Ishikawa (cell line): Measurements from ENCODE around the gene LRRC10B.

Experiments
- CEBPB ChIP-seq: IDR thresholded peaks from 2 replicates; pipeline ENCODE4 v1.6.1; 2012
- CREB1 ChIP-seq: IDR thresholded peaks from 2 replicates; pipeline ENCODE4 v1.6.1; 2012; ENCODE audit warnings: low read depth
- EGR1 ChIP-seq: IDR thresholded peaks from 2 replicates; pipeline ENCODE4 v1.6.1; 2012
- EP300 ChIP-seq: IDR thresholded peaks from 2 replicates; pipeline ENCODE4 v1.6.1; 2012; ENCODE audit warnings: borderline replicate concordance
- FOXM1 ChIP-seq: IDR thresholded peaks from 2 replicates; pipeline ENCODE4 v1.6.1; 2012; ENCODE audit warnings: low read depth, borderline replicate concordance
- NFIC ChIP-seq: IDR thresholded peaks from 2 replicates; pipeline ENCODE4 v1.6.1; 2012
- RAD21 ChIP-seq: IDR thresholded peaks from 2 replicates; pipeline ENCODE4 v1.6.1; 2012; ENCODE audit warnings: low read depth
- TAF1 ChIP-seq: IDR thresholded peaks from 2 replicates; pipeline ENCODE4 v1.6.1; 2012; ENCODE audit warnings: low read depth, mild to moderate bottlenecking
- TCF12 ChIP-seq: IDR thresholded peaks from 2 replicates; pipeline ENCODE4 v1.6.1; 2012; ENCODE audit warnings: low read depth
- TEAD4 ChIP-seq: IDR thresholded peaks from 2 replicates; pipeline ENCODE4 v1.6.1; 2012
- YY1 ChIP-seq: IDR thresholded peaks from 2 replicates; pipeline ENCODE4 v1.6.1; 2012; ENCODE audit warnings: low read depth
- ZBTB7A ChIP-seq: IDR thresholded peaks from 2 replicates; pipeline ENCODE4 v1.6.1; 2012; ENCODE audit warnings: low read depth
- TF ChIP-seq, protein P1 (sequence below): IDR thresholded peaks from 2 replicates; pipeline ENCODE4 v1.6.1; 2012; ENCODE audit warnings: low read depth, mild to moderate bottlenecking
- TF ChIP-seq, protein P2 (sequence below): IDR thresholded peaks from 2 replicates; pipeline ENCODE4 v1.6.1; 2012
- TF ChIP-seq, protein P3 (sequence below): IDR thresholded peaks from 2 replicates; pipeline ENCODE4 v1.6.1; 2012

Gene LRRC10B

DNA sequence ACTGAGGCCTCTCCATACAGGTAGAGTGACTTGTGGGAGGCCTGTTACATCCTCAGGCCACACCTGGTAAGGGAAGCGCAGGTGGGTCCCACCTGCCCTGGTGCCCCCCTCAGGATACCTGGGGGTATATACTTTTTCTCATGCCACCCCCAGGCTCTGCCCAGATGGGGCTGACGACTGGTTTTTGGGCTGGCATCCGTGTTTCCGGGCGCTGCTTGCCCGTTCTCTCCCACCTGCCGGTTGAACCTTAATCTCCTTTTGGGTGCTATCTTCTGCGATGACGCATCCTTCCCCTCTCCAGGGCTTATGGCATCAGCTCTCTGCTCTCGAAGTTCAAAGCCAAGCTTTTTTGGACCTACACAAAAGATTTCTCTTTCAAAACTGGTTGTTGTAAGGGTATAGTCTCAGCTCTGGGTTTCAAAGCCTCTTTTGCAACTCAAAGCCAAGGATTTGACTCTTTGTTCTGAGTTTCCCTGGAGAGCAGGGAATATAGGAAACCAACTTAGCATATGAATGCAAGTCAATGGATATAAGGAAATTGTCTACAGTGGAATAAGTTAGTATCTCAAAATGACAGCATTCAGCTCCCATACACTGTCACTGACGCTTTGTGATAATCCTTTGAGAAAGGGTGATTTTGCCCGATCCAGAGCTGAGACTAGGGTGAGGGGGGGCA lies 8.6 kb upstream of the LRRC10B start:
- no peak for TF ChIP-seq TCF12
- TF ChIP-seq EP300 = no peak
- TF ChIP-seq ZBTB7A = no peak
- TF ChIP-seq YY1 = no peak
- TF ChIP-seq TAF1 = no peak
- TF ChIP-seq, protein P1, sequence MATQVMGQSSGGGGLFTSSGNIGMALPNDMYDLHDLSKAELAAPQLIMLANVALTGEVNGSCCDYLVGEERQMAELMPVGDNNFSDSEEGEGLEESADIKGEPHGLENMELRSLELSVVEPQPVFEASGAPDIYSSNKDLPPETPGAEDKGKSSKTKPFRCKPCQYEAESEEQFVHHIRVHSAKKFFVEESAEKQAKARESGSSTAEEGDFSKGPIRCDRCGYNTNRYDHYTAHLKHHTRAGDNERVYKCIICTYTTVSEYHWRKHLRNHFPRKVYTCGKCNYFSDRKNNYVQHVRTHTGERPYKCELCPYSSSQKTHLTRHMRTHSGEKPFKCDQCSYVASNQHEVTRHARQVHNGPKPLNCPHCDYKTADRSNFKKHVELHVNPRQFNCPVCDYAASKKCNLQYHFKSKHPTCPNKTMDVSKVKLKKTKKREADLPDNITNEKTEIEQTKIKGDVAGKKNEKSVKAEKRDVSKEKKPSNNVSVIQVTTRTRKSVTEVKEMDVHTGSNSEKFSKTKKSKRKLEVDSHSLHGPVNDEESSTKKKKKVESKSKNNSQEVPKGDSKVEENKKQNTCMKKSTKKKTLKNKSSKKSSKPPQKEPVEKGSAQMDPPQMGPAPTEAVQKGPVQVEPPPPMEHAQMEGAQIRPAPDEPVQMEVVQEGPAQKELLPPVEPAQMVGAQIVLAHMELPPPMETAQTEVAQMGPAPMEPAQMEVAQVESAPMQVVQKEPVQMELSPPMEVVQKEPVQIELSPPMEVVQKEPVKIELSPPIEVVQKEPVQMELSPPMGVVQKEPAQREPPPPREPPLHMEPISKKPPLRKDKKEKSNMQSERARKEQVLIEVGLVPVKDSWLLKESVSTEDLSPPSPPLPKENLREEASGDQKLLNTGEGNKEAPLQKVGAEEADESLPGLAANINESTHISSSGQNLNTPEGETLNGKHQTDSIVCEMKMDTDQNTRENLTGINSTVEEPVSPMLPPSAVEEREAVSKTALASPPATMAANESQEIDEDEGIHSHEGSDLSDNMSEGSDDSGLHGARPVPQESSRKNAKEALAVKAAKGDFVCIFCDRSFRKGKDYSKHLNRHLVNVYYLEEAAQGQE = no peak
- no peak for TF ChIP-seq NFIC
- TF ChIP-seq RAD21 = no peak
- TF ChIP-seq EGR1 = no peak
- no peak for TF ChIP-seq CREB1
- TF ChIP-seq TEAD4 = no peak
- TF ChIP-seq FOXM1 = no peak
- TF ChIP-seq CEBPB = no peak
- TF ChIP-seq, protein P2, sequence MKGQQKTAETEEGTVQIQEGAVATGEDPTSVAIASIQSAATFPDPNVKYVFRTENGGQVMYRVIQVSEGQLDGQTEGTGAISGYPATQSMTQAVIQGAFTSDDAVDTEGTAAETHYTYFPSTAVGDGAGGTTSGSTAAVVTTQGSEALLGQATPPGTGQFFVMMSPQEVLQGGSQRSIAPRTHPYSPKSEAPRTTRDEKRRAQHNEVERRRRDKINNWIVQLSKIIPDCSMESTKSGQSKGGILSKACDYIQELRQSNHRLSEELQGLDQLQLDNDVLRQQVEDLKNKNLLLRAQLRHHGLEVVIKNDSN = no peak
- TF ChIP-seq, protein P3, sequence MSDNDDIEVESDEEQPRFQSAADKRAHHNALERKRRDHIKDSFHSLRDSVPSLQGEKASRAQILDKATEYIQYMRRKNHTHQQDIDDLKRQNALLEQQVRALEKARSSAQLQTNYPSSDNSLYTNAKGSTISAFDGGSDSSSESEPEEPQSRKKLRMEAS = no peak

DNA sequence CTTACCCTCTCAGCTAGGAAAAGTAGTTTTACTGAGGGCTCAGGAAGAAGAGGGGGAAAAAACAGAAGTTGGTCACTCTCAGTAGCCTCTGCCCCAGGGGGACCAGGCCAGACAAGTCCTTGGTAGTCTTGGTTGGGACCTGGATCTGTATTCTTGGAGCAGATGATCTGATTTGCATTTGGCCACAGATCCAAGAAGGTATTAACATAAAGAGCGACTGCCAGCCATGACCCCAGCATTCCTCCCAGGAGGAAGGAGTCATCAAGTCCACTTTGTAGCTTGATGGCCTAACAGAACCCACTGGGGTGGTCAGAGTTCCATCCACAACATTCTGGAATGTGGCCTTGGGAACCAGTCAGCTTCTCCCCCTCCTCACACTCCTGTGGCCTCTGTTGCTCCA lies 6.0 kb upstream of the LRRC10B start:
- TF ChIP-seq CEBPB (no peak), EGR1 (no peak), TAF1 (no peak), ZBTB7A (no peak), CREB1 (no peak), RAD21 (no peak), EP300 (no peak), FOXM1 (no peak), TEAD4 (no peak), TCF12 (no peak)
- TF ChIP-seq, protein P3 = no peak
- TF ChIP-seq, protein P2 = no peak

DNA sequence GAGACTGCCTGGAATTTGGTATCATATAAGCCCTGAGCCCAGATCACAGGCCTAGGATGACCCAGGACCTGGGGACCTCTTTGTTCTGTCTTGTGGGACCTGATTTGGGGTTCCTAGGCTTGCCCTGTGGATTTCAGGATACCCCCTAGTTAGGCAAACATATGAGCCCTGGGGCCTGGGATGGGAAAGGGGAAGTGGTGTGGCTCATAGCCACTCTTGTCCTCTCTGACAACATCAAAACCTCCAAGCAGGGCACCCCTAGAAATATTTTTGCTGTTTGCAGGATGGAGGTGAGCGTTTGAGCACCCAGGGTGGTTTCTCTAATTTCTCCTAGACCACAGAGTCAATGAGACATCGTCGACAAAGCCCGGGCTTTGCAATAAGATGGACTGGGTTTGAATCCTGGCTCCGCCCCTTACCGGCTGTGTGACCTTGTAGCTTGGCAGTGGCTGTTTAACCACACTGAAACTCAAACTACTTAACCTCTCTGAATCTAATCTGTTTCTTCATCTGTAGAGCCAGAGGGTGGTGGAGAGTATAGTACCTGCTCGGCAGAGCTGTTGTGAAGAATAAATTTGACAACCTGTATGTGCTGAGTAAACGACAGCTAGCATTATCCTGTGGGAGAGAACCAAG lies 5.3 kb upstream of the LRRC10B start:
- TF ChIP-seq NFIC = no peak
- TF ChIP-seq TCF12 = no peak
- no peak for TF ChIP-seq CEBPB
- no peak for TF ChIP-seq EGR1
- TF ChIP-seq, protein P3 = no peak
- no peak for TF ChIP-seq EP300
- no peak for TF ChIP-seq CREB1

DNA sequence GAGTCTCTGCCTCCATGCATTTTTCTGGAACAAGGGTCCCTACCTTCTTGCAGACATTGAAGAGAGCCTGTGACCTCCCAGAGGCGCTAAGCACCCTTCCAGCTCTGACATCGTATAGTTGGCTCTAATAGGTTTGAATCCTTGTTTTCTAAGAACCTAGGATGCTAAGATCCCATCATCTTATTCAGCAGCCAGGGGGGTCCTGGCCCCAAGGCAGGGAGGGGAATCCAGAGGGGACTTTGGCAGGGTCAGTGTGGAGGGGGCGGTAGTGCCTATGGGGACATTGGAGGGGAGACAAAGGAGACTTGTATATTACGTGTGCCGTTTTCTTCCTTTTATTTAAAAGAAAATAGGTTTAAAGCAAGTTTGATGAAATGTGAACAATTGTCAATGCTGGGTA lies 3.4 kb upstream of the LRRC10B start:
- no peak for TF ChIP-seq TCF12
- no peak for TF ChIP-seq EP300
- no peak for TF ChIP-seq TEAD4
- no peak for TF ChIP-seq YY1
- TF ChIP-seq, protein P3 = no peak
- no peak for TF ChIP-seq CREB1
- TF ChIP-seq EGR1 = no peak
- TF ChIP-seq, protein P1 = no peak
- no peak for TF ChIP-seq FOXM1

DNA sequence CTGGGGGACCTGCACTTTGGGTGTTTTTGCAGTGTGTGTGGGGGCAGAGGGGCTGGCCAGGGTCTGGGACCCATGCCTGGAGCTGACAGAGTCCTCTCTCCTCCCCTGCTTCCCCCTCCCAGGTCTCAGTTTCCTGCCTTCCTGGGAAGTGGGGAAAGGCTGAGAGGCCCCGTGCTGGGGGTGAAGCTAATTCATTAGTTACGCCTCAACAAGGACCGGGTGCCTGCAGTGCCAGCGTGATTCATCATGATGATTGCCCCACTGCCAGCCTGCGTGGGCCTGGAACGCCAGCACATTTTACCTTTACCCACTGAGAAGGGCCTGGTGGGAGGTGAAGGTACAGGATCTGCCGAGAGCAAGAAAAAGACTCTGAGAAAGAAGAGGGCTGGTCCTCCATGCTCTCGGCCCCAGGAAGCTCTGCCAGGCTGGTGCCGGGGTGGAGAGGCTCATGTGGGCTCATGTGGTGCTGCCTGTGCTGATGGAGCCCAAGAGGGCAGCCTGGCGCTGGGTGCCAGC lies 2.9 kb upstream of the LRRC10B start:
- no peak for TF ChIP-seq YY1
- TF ChIP-seq, protein P1 = no peak
- 0 out of 2 replicates have a peak, but pooled peaks have one; percentile 25 for TF ChIP-seq EGR1
- 0 out of 2 replicates have a peak, but pooled peaks have one; percentile 11 for TF ChIP-seq NFIC
